ENCODE results near the gene HSD17B3.

Gene HSD17B3

GRCh38 chr9:96305171-96305570, 3.2 kb upstream of the HSD17B3 start:
- TF ChIP-seq, protein P1, sequence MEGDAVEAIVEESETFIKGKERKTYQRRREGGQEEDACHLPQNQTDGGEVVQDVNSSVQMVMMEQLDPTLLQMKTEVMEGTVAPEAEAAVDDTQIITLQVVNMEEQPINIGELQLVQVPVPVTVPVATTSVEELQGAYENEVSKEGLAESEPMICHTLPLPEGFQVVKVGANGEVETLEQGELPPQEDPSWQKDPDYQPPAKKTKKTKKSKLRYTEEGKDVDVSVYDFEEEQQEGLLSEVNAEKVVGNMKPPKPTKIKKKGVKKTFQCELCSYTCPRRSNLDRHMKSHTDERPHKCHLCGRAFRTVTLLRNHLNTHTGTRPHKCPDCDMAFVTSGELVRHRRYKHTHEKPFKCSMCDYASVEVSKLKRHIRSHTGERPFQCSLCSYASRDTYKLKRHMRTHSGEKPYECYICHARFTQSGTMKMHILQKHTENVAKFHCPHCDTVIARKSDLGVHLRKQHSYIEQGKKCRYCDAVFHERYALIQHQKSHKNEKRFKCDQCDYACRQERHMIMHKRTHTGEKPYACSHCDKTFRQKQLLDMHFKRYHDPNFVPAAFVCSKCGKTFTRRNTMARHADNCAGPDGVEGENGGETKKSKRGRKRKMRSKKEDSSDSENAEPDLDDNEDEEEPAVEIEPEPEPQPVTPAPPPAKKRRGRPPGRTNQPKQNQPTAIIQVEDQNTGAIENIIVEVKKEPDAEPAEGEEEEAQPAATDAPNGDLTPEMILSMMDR (IDR thresholded peaks at IDR 0.05): no peak
- DNase-seq (ENCODE audit: low spot score): no peak

GRCh38 chr9:96304230-96304629, 2.3 kb upstream of the HSD17B3 start:
- DNase-seq (ENCODE audit: low spot score): no peak
- TF ChIP-seq, protein P1 (IDR thresholded peaks at IDR 0.05): no peak
- Histone ChIP-seq H3K27ac (no peak overlapping the region), H3K4me3 (no peak overlapping the region)

More at GRCh38 chr9:96305171-96305570, 3.2 kb upstream of the HSD17B3 start:
- Histone ChIP-seq H3K27ac (no peak overlapping the region), H3K4me3 (no peak overlapping the region)

DNA sequence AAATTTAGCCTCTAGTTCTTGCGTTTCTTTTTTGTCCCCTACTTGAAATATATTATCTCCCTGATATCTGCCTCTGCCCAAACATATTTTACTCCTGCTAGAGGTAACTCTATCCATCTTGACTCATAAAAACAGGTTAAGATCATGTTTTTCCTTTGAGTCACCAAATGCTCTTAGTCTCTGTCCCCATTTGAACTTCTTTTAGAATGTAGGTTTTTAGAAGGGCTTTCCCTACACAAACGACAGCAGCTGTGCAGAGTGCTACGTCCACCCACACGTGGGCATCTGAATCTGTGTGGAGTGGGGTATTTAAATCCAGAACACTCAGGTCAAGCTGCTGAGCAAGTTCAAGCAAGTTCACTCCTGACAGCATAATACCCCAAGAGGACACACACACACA, 2.2 kb downstream of the HSD17B3 start:
- DNase-seq (ENCODE audit: low spot score): no peak
- H3K27ac ChIP-seq: no peak overlapping the region
- TF ChIP-seq, protein P1 (IDR thresholded peaks at IDR 0.05): no peak
- H3K4me3 ChIP-seq: no peak overlapping the region

GRCh38 chr9:96294159-96294545, 7.8 kb downstream of the HSD17B3 start:
- Histone ChIP-seq H3K27ac (no peak overlapping the region), H3K4me3 (no peak overlapping the region)
- no peak for DNase-seq (ENCODE audit: low spot score)
- TF ChIP-seq, protein P1 (IDR thresholded peaks at IDR 0.05): no peak

GRCh38 chr9:96293498-96294158, 8.3 kb downstream of the HSD17B3 start:
- Histone ChIP-seq H3K27ac (no peak overlapping the region), H3K4me3 (no peak overlapping the region)
- no peak for DNase-seq (ENCODE audit: low spot score)
- TF ChIP-seq, protein P1 (IDR thresholded peaks at IDR 0.05): no peak

DNA sequence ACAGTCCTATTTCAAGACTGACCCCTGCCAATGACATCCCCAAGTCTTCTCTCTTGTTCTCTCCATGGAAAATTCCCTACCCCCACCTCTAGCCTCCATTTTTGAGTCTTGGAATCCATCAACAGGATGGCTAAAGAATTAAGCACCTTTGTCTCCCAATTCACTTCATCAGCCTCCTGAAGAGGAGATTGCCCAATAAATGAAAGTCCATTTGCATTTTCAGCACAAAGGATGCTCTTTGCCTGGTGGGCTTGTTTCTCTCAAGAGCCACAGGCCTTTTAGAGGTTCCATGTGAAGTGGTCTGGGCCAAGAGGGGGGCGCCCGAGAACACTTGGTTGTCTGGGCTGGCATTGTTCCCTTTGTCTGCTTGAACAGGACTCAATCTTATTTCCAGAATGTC, 12.6 kb downstream of the HSD17B3 start:
- Histone ChIP-seq H3K27ac (no peak overlapping the region), H3K4me3 (no peak overlapping the region)
- TF ChIP-seq, protein P1 (IDR thresholded peaks at IDR 0.05): no peak
- DNase-seq (ENCODE audit: low spot score): no peak

GRCh38 chr9:96281641-96282040, 20.3 kb downstream of the HSD17B3 start:
- TF ChIP-seq, protein P1 (IDR thresholded peaks at IDR 0.05): no peak
- no peak overlapping the region for H3K27ac ChIP-seq
- no peak overlapping the region for H3K4me3 ChIP-seq
- no peak for DNase-seq (ENCODE audit: low spot score)
